ENCODE measurements around the gene MRPL24. TPM values are rescaled to one million over a fixed set of nuclear protein-coding genes. Genes with fewer than 3 reads are reported as not detected.
A peak's percentile ranks its signal among the peaks of the same experiment; 100 is the strongest.

Gene MRPL24
- total and polyA plus RNA-seq, 2 of the 13 experiments (the other 11 are each of a cell fraction or from before 2014, with no cell fraction given), result 38.1 to 42.9 TPM

- TF ChIP-seq HINFP (CRISPR knock-in tag; IDR thresholded peaks at IDR 0.05; ENCODE audit: low read depth) (no peak; the same call in 1 of the 2 replicates), CREM (IDR thresholded peaks at IDR 0.05) (peak; percentile 84), CREM (CRISPR knock-in tag; IDR thresholded peaks at IDR 0.05) (no peak), ZNF10 (CRISPR knock-in tag; IDR thresholded peaks at IDR 0.05; ENCODE audit: borderline replicate concordance, low read depth) (no peak), FOSL2 (CRISPR knock-in tag; IDR thresholded peaks at IDR 0.05) (peak; percentile 78), ATF3 (CRISPR knock-in tag; IDR thresholded peaks at IDR 0.05) (peak; percentile 65), ARNTL (CRISPR knock-in tag; IDR thresholded peaks at IDR 0.05) (no peak), NKX3-1 (CRISPR knock-in tag; IDR thresholded peaks at IDR 0.05) (no peak), ARNT2 (CRISPR knock-in tag; IDR thresholded peaks at IDR 0.05; ENCODE audit: low read depth) (peak; percentile 54; the same call in 1 of the 2 replicates), ZNF253 (CRISPR knock-in tag; IDR thresholded peaks at IDR 0.05; ENCODE audit: borderline replicate concordance) (no peak), ZBTB49 (CRISPR knock-in tag; IDR thresholded peaks at IDR 0.05; ENCODE audit: borderline replicate concordance) (no peak), HIVEP1 (CRISPR knock-in tag; IDR thresholded peaks at IDR 0.05) (0 out of 2 replicates have a peak, but pooled peaks have one; percentile 18), ZNF17 (CRISPR knock-in tag; IDR thresholded peaks at IDR 0.05) (no peak)
- TF ChIP-seq, protein P1, sequence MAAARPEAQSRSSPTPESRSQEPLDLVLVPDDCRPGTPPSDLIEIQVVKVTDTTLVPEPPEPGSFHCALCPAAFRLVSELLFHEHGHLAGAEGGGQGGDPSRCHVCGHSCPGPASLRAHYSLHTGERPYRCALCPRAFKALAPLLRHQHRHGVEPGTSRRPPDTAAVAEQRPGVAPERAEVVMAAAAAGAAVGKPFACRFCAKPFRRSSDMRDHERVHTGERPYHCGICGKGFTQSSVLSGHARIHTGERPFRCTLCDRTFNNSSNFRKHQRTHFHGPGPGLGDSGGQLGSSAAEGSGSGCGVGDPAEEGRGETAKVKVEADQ (CRISPR knock-in tag; IDR thresholded peaks at IDR 0.05; ENCODE audit: borderline replicate concordance), result no peak
- TF ChIP-seq, protein P2, sequence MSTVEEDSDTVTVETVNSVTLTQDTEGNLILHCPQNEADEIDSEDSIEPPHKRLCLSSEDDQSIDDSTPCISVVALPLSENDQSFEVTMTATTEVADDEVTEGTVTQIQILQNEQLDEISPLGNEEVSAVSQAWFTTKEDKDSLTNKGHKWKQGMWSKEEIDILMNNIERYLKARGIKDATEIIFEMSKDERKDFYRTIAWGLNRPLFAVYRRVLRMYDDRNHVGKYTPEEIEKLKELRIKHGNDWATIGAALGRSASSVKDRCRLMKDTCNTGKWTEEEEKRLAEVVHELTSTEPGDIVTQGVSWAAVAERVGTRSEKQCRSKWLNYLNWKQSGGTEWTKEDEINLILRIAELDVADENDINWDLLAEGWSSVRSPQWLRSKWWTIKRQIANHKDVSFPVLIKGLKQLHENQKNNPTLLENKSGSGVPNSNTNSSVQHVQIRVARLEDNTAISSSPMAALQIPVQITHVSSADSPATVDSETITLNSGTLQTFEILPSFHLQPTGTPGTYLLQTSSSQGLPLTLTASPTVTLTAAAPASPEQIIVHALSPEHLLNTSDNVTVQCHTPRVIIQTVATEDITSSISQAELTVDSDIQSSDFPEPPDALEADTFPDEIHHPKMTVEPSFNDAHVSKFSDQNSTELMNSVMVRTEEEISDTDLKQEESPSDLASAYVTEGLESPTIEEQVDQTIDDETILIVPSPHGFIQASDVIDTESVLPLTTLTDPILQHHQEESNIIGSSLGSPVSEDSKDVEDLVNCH (CRISPR knock-in tag; IDR thresholded peaks at IDR 0.05), result no peak
- TF ChIP-seq, protein P3, sequence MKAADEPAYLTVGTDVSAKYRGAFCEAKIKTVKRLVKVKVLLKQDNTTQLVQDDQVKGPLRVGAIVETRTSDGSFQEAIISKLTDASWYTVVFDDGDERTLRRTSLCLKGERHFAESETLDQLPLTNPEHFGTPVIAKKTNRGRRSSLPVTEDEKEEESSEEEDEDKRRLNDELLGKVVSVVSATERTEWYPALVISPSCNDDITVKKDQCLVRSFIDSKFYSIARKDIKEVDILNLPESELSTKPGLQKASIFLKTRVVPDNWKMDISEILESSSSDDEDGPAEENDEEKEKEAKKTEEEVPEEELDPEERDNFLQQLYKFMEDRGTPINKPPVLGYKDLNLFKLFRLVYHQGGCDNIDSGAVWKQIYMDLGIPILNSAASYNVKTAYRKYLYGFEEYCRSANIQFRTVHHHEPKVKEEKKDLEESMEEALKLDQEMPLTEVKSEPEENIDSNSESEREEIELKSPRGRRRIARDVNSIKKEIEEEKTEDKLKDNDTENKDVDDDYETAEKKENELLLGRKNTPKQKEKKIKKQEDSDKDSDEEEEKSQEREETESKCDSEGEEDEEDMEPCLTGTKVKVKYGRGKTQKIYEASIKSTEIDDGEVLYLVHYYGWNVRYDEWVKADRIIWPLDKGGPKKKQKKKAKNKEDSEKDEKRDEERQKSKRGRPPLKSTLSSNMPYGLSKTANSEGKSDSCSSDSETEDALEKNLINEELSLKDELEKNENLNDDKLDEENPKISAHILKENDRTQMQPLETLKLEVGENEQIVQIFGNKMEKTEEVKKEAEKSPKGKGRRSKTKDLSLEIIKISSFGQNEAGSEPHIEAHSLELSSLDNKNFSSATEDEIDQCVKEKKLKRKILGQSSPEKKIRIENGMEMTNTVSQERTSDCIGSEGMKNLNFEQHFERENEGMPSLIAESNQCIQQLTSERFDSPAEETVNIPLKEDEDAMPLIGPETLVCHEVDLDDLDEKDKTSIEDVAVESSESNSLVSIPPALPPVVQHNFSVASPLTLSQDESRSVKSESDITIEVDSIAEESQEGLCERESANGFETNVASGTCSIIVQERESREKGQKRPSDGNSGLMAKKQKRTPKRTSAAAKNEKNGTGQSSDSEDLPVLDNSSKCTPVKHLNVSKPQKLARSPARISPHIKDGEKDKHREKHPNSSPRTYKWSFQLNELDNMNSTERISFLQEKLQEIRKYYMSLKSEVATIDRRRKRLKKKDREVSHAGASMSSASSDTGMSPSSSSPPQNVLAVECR (CRISPR knock-in tag; IDR thresholded peaks at IDR 0.05; ENCODE audit: borderline replicate concordance), result peak; percentile 70
Observed at GRCh38 chr1:156746728-156747631, 6.1 kb upstream of the MRPL24 start (continued).

Data from HepG2 (cell line).